ENCODE results near the gene FEM1A. TPM values are rescaled to one million over a fixed set of nuclear protein-coding genes. Genes with fewer than 3 reads are reported as not detected.
"Not testable (repeated sequence)": the region's sequence is repeated elsewhere in the genome, so short reads cannot be mapped to it uniquely, and the experiment has no call there.

Gene FEM1A
- total RNA-seq, 1 donor from 2014 or later, result 10.0 TPM

GRCh38 chr19:4773047-4773640 is 18.4 kb upstream of the FEM1A start:
- DNase-seq (ENCODE audit: low spot score), result no peak

GRCh38 chr19:4774136-4774535 is 17.4 kb upstream of the FEM1A start:
- DNase-seq (ENCODE audit: low spot score), result no peak

GRCh38 chr19:4775627-4776152 is 15.8 kb upstream of the FEM1A start:
- no peak for DNase-seq (ENCODE audit: low spot score)

DNA sequence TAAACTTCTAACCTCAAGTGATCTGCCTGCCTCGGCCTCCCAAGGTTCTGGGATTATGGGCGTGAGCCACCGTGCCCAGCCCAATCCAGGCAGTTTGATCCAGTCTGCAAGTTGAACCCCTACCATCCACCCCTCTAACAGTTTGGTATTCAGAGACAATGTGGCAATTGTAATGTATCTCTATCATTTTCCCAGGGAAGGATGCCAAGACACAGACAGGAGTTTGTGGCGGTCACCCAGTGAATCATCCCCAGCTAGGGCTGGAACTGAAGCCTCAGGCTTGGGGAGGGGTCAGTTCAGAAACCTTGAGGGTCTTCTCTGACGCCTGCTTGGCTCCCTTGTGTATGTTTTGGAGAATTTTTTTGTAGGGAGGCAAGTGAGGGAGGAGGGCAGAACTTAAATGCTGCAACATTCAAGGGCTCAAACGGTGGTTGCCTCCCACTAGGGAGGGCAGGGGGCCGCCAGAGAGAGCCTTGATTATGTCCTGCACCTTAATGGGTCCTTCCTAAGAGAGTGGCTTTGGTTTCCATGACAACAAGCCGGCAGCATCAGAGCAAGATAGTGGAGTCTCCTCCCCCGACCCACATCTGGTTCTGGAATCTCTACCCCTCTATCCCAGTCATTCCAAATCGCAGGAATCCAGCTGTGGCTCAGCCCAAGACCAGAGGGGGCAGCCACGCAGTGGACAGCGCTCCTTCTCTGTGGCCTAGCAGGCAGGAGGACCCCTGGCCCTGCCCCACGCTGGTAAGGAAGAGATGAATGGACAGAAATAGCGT is 14.9 kb upstream of the FEM1A start:
- no peak for DNase-seq (ENCODE audit: low spot score)

DNA sequence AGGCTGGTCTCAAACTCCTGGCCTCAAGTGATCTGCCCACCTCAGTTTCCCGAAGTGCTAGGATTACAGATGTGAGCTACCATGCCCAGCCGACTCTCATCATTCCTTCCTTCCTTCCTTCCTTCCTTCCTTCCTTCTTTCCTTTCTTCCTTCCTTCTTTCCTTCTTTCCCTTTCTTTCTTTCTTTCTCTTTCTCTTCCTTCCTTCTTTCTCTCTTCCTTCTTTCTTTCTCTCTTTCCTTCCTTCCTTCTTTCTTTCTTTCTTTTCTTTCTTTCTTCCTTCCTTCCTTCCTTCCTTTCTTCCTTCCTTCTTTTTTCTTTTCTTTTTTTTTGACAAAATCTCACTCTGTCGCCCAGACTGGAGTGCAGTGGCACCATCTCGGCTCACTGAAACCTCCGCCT is 13.4 kb upstream of the FEM1A start:
- not testable (repeated sequence) for DNase-seq (ENCODE audit: low spot score)

- no peak for DNase-seq (ENCODE audit: low spot score)
These were observed 10.7 kb upstream of the FEM1A start for GRCh38 chr19:4780860-4781259.

DNA sequence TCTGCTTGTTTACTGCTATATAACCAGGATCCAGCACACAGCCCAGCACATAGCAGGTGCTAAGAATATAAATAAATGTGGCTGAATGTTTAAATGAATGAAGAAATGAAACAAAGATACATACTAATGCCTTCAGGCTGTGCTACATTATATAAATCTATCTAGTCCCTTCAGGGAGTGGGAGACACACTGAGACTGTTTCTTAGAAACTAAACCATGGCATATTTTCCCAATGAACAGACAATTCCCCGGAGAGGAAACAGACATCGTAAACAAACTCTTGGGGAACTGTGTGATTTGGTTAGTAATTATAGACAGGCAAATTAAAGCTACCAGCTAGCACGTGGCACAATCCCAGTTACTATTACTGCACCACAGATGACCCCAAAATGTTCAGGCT is 9.7 kb upstream of the FEM1A start:
- no peak for DNase-seq (ENCODE audit: low spot score)

GRCh38 chr19:4786412-4787016 is 5.0 kb upstream of the FEM1A start:
- DNase-seq (ENCODE audit: low spot score), result not testable (repeated sequence)

GRCh38 chr19:4792019-4792865 is 708 bp downstream of the FEM1A start:
- not testable (repeated sequence) for DNase-seq (ENCODE audit: low spot score)

DNA sequence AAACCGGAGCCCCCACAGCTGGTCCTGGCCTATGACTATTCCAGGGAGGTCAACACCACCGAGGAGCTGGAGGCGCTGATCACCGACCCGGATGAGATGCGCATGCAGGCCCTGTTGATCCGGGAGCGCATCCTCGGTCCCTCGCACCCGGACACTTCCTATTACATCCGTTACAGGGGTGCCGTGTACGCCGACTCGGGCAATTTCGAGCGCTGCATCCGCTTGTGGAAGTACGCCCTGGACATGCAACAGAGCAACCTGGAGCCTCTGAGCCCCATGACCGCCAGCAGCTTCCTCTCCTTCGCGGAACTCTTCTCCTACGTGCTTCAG is 1.3 kb downstream of the FEM1A start:
- DNase-seq (ENCODE audit: low spot score), result not testable (repeated sequence)

- not testable (repeated sequence) for DNase-seq (ENCODE audit: low spot score)
These were observed 1.7 kb downstream of the FEM1A start for GRCh38 chr19:4793278-4793677.

GRCh38 chr19:4794971-4795370 is 3.4 kb downstream of the FEM1A start:
- DNase-seq (ENCODE audit: low spot score), result no peak

GRCh38 chr19:4795400-4795799 is 3.9 kb downstream of the FEM1A start:
- no peak for DNase-seq (ENCODE audit: low spot score)

DNA sequence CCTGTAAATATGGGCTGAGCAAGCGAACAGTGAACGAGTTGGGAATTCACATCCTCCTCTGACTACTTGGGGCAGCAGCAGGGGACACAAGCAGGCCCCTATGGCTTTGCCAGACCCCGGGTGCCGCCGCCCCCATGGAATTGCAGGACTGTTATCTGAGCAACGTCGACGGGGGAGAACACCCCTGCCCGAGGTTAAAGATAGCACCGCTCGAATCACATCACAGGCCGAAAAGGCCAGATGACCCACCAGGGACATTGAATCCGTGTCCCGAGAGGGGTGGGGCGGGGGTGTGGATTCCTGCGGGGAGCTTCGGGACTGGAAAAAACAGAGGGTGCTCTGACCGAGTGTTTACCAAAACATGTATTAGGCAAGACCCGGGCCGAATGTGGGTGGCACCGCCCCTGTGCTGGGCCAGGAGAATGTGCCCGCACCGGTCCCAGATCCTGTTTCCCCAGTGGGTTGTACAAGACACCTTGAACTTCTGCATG is 9.1 kb downstream of the FEM1A start:
- no peak for DNase-seq (ENCODE audit: low spot score)

DNA sequence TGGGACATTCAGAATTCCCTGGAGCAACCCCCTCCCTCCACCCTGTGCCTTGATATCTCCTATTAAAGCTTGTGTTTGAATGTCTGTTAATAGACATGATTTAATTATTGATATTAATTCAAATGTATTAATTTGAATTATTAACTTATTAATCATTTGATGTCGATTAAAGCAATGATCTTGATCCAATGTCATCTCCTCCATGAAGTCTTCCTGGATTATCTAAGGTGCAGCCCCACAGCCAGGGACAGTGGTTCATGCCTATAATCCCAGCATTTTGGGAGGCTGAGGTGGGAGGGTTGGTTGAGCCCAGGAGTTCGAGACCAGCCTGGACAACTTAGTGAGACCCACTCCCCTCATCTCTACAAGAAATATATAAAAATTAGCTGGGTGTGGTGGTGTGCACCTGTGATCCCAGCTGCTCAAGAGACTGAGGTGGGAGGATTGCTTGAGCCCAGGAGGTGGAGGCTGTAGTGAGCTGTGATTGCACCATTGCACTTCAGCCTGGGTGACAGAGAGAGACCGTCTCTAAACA is 9.6 kb downstream of the FEM1A start:
- DNase-seq (ENCODE audit: low spot score), result no peak

- no peak for DNase-seq (ENCODE audit: low spot score)
These were observed 11.2 kb downstream of the FEM1A start for GRCh38 chr19:4802711-4803110.

DNA sequence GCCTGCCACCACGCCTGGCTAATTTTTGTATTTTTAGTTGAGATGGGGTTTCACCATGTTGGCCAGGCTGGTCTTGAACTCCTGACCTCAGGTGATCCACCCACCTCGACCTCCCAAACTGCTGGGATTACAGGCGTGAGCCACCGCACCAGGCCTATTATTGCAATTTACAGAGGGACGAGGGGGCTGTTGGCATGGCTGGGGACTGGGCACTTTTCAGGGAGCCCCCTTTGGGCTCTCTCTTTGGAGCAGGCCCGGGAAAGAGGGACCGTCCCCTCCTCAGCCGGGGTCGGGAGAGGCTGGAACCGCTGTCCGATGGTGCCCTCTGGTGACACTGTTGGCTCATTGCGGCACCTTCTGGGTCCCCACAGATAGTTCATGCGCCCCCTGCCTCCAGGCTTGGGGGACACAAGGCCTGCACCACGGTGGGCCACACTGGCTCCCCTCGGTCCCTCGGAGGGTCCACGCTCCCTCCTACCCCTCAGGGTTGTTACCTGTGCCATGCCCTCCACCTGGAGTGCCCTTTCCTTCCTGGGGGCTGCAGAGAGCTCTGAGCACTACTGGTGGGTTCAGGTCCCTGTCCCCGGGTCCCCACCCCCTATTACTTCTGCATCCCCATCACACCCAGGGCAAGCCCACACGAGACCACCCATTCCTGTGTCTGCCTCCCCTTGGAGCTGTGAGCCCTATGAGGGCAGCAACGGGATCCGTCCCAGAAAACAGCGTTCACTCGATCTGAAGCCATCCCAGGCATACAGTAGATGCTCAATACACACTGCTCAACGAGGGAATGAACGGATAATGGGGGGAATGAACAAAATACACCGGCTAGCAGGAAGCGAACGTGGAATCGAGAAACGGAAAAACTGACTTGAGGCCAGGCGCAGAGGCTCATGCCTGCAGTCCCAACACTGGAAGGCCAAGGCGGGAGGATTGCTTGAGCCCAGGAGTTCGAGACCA is 12.5 kb downstream of the FEM1A start:
- DNase-seq (ENCODE audit: low spot score), result no peak

DNA sequence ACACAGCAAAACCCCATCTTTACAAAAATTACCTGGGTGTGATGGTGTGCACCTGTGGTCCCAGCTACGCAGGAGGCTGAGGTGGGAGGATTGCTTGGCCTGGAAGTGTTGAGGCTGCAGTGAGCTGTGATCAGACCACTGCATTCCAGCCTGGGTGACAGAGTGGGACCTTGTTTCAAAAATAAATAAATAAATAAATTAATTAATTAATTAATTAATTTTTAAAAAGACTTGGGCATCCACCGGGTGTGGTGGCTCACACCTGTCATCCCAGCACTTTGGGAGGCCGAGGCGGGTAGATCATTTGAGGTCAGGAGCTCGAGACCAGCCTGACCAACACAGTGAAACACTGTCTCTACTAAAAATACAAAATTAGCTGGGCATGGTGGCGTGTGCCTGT is 13.6 kb downstream of the FEM1A start:
- DNase-seq (ENCODE audit: low spot score), result not testable (repeated sequence)

DNA sequence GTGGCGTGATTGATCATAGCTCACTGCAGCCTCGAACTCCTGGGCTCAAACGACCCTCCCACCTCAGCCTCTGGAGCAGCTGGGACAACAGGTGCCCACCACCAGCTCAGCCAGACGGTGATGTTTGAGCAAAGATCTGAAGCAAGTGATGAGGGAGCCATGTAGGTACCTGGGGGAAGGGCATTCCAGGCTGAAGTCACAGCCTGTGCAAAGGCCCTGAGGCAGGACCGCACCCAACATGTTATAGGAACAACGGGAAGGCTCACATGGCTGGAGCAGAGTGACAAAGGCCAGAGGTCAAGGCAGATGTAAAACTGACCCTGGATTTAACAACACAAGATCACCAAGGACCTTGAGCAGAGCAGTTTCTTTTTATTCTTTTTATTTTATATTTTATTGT is 14.8 kb downstream of the FEM1A start:
- DNase-seq (ENCODE audit: low spot score), result no peak

- DNase-seq (ENCODE audit: low spot score), result peak; percentile 48
These were observed 15.7 kb downstream of the FEM1A start for GRCh38 chr19:4807188-4807587.
